Neutrophil (primary cell): ENCODE data around the gene ARHGAP23.
"Not testable (repeated sequence)": the region's sequence is repeated elsewhere in the genome, so short reads cannot be mapped to it uniquely, and the experiment has no call there.

Experiments used
- H3K27ac ChIP-seq: fragments of 200-600 bp; sonication (generic); 2 replicates; pipeline ENCODE4 v1.5.1; 2016; ENCODE audit warnings: mild to moderate bottlenecking, moderate library complexity
- H3K27me3 ChIP-seq: fragments of 200-600 bp; sonication (generic); 2 replicates; pipeline ENCODE4 v1.6.0; 2016; ENCODE audit warnings: mild to moderate bottlenecking
- H3K36me3 ChIP-seq: fragments of 200-600 bp; sonication (generic); 2 replicates; pipeline ENCODE4 v1.5.1; 2017
- H3K4me1 ChIP-seq, 2 experiments: fragments of 200-600 bp in 1 of 2; sonication (generic) in 1 of 2; 1 replicate in 1 of 2; 2 replicates in 1 of 2; pipeline versions ENCODE4 v1.5.1 to v1.6.1; 2013 to 2016; ENCODE audit warnings: low read depth in 1 of 2, low read length in 1 of 2, mild to moderate bottlenecking in 1 of 2, moderate library complexity in 1 of 2; ENCODE audit not compliant: control insufficient read depth in 1 of 2, insufficient read depth in 1 of 2
- H3K4me3 ChIP-seq, 2 experiments: fragments of 200-600 bp in 1 of 2; sonication (generic) in 1 of 2; 1 replicate in 1 of 2; 2 replicates in 1 of 2; pipeline ENCODE4 v1.5.1; 2013 to 2016; ENCODE audit warnings: low read depth in 1 of 2, low read length in 1 of 2, mild to moderate bottlenecking in 1 of 2, moderate library complexity in 1 of 2
- H3K9me3 ChIP-seq: fragments of 200-600 bp; sonication (generic); 2 replicates; pipeline ENCODE4 v1.5.1; 2016
- TF ChIP-seq, protein P1 (sequence below): fragments of 200-600 bp; sonication (generic); IDR thresholded peaks from 2 replicates; pipeline ENCODE4 v1.5.1; 2016; ENCODE audit warnings: antibody characterized with exemption

ARHGAP23 gene

DNA sequence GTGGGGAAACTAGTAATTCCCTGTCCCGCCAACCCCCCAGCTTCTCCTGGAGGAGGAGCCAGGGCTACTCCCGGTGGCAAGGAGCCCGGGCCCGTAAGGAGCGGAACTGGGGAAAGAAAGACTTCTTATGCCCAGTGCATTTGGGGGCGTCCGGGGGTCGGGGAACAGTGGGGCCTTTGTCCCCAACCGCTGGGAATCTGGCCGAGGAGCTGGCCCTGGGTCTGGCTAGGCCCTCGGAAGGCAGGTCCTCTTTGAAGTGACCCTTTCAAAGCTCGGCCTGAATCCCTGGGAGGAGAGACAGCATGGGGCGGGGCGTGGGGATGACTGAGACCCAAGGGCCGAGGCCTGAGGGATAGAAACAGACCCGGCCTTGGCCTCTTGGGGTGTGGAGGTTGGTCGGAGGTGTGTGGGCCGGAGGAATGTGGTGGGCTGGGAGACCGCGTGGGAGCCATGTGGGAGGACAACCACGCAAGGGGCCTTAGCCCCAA is 6.0 kb downstream of the ARHGAP23 start:
- Histone ChIP-seq H3K27ac (no peak overlapping the region), H3K4me1 (peaks cover 0 to 2% of the 10 kb centered on the region in 2 experiments), H3K36me3 (no peaks in the 10 kb centered on the region), H3K9me3 (no peaks in the 10 kb centered on the region), H3K27me3 (peaks cover 4% of the 10 kb centered on the region), H3K4me3 (no peak overlapping the region)
- TF ChIP-seq, protein P1, sequence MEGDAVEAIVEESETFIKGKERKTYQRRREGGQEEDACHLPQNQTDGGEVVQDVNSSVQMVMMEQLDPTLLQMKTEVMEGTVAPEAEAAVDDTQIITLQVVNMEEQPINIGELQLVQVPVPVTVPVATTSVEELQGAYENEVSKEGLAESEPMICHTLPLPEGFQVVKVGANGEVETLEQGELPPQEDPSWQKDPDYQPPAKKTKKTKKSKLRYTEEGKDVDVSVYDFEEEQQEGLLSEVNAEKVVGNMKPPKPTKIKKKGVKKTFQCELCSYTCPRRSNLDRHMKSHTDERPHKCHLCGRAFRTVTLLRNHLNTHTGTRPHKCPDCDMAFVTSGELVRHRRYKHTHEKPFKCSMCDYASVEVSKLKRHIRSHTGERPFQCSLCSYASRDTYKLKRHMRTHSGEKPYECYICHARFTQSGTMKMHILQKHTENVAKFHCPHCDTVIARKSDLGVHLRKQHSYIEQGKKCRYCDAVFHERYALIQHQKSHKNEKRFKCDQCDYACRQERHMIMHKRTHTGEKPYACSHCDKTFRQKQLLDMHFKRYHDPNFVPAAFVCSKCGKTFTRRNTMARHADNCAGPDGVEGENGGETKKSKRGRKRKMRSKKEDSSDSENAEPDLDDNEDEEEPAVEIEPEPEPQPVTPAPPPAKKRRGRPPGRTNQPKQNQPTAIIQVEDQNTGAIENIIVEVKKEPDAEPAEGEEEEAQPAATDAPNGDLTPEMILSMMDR = no peak

DNA sequence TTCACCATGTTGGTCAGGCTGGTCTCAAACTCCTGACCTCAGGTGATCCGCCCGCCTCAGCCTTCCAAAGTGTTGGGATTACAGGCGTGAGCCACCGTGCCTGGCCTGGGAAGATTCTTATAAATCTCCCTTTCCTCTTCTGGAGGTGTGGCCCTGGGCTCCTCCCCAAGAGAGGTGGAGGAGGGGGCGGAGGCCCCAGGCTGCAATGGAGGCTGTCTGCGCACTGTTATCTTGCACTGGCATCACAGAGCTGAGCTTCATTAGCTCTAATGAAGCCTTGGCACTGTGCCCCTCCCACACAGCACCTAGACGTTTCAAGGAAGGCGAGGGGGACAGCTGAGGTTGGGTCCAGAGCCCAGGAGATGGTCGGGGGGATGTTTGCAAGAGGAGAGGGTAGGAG is 7.5 kb downstream of the ARHGAP23 start:
- Histone ChIP-seq H3K4me3 (no peak overlapping the region), H3K27ac (no peak overlapping the region), H3K9me3 (no peaks in the 10 kb centered on the region), H3K36me3 (no peaks in the 10 kb centered on the region), H3K4me1 (no peaks in the 10 kb centered on the region), H3K27me3 (no peaks in the 10 kb centered on the region)
- TF ChIP-seq, protein P1 = no peak

DNA sequence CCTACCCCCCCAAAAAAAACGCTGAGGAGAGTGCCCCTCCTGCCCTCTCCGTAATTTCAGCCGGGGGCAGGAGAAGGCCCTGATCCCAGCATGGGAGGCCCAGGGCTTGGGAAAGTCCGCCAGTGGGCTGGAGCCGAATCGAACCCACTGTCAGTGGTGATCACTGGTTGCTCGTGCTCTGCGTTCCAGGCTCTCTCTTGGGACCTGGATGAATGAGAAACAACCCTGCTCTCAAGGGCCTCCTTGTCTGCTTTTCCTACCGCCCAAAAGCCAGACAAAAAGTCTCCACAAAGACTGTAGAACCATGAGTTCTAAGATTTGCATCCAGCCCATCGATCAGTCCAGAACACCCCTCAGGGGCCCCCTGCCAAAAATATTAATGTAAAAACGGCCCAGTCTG is 8.1 kb downstream of the ARHGAP23 start:
- Histone ChIP-seq H3K27ac (no peak overlapping the region), H3K9me3 (no peaks in the 10 kb centered on the region), H3K4me1 (no peaks in the 10 kb centered on the region), H3K36me3 (no peaks in the 10 kb centered on the region), H3K27me3 (no peaks in the 10 kb centered on the region), H3K4me3 (no peak overlapping the region)
- TF ChIP-seq, protein P1 = no peak

DNA sequence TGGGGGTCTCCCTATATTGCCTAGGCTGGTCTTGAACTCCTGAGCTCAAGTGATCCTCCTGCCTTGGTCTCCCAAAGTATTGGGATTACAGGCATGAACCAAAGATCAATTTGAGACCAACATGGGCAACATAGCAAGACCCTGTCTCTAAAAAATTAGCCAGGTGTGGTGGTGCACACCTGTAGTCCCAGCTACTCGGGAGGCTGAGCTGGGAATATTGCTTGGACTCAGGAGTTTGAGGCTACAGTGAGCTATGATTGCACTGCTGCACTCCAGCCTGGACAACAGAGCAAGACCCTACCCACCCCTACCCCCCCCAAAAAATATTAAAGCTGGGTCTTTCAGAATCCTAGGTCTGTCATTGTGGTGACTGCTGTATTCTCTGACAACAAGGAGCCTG is 9.0 kb downstream of the ARHGAP23 start:
- not testable (repeated sequence) for H3K4me3 ChIP-seq, H3K4me1 ChIP-seq, H3K27ac ChIP-seq, H3K9me3 ChIP-seq, H3K36me3 ChIP-seq, H3K27me3 ChIP-seq

DNA sequence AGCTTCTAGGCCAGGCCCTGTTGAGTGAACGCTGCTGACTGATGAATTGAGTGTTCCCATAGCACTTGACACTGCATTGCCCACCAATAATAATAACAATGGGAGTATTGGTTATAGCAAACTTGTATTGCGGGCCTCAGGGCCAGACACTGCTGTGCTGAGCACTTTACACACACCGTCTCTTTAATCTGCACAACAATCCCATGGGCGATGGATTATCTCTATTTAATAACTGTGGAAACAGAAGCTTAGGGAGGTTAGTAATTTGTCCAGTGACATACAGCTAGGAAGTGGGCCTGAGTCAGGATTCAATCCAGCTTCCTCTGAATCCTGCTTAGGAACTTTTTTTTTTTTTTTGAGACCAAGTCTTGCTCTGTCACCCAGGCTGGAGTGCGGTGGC is 11.2 kb downstream of the ARHGAP23 start:
- TF ChIP-seq, protein P1 = no peak

DNA sequence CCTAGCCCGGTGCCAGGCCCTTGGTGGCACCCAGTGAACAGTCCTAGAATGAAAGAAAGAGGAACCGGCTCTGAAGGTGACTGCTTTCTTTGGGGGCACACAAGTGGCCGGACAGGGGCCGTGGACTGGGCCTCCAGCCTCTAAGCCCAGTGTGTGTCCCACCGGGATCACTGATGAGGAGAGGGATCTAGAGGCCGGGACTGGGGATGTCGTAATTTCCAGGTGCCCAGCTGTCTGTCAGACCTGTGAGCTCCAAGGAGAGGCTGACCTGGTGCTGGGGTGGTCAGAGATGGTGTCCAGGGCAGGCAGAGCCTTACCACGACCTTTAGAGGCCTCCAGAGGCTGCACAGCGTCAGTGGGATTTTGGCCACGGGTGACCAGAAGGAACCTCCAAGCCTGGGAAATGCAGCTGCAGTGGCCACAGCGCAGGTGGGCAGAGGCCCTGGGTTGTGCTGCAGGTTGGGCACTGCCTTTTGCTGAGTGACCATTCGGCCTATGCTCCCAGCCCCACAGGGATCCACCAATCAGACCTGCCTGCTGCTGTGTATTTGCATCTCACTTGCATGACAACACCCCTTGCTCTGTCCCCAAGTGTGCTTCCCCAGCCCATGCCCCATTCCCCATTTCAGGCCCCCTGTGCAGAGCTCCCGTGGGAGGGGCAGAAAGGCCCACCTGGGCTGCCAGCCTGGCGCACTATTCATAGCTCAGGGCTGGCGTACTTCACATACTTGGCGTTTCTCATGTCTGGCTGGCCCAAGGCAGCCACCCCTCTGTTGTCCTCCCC is 12.5 kb downstream of the ARHGAP23 start:
- Histone ChIP-seq H3K27me3 (no peaks in the 10 kb centered on the region), H3K4me3 (no peak overlapping the region), H3K27ac (no peak overlapping the region), H3K36me3 (no peaks in the 10 kb centered on the region), H3K4me1 (no peaks in the 10 kb centered on the region), H3K9me3 (no peaks in the 10 kb centered on the region)
- TF ChIP-seq, protein P1 = no peak

More for the DNA sequence above, 11.2 kb downstream of the ARHGAP23 start:
- H3K4me3 ChIP-seq = no peak overlapping the region
- H3K4me1 ChIP-seq = no peaks in the 10 kb centered on the region
- no peaks in the 10 kb centered on the region for H3K9me3 ChIP-seq
- no peak overlapping the region for H3K27ac ChIP-seq
- no peaks in the 10 kb centered on the region for H3K27me3 ChIP-seq
- no peaks in the 10 kb centered on the region for H3K36me3 ChIP-seq
